WTC11 (cell line): ENCODE measurements around the gene AHSG. TPM values are rescaled to one million over a fixed set of nuclear protein-coding genes. Genes with fewer than 3 reads are reported as not detected.

Experiments
- ATAC-seq: fragments of 200-7000 bp; cut with Tn5 transposase; 2 replicates; pipeline ENCODE4 v1.10.0; 2021; ENCODE audit warnings: mild to moderate bottlenecking, moderate library complexity
- CTCF ChIA-PET: fragments of 300-600 bp; sonication (Branson Sonifier 250); formaldehyde crosslinking; loops from one replicate; lab custom pipeline; 2021; ENCODE audit warnings: antibody characterized with exemption; lab: Charles Lee
- POLR2A ChIA-PET: fragments of 350-600 bp; sonication (Branson Sonifier 250); formaldehyde crosslinking; loops from one replicate; lab custom pipeline; 2021; ENCODE audit warnings: antibody characterized with exemption; lab: Charles Lee
- DNase-seq: peaks from one replicate; pipeline ENCODE4 v3.0.0; 2021; ENCODE audit warnings: low spot score
- H3K27ac Mint-ChIP-seq: 2 replicates; pipeline ENCODE4 v1.8.0; 2021; ENCODE audit warnings: mixed read lengths
- H3K27me3 Mint-ChIP-seq: 2 replicates; pipeline ENCODE4 v1.8.0; 2021; ENCODE audit warnings: low read depth, mild to moderate bottlenecking, moderate library complexity, mixed read lengths
- H3K36me3 Mint-ChIP-seq: 2 replicates; pipeline ENCODE4 v1.8.0; 2021; ENCODE audit warnings: mixed read lengths
- H3K4me1 Mint-ChIP-seq: 2 replicates; pipeline ENCODE4 v1.8.0; 2022; ENCODE audit warnings: mixed read lengths
- H3K4me3 Mint-ChIP-seq: 2 replicates; pipeline ENCODE4 v1.8.0; 2021; ENCODE audit warnings: mild to moderate bottlenecking, moderate library complexity, mixed read lengths
- H3K9me3 Mint-ChIP-seq: 2 replicates; pipeline ENCODE4 v1.8.0; 2021; ENCODE audit warnings: mixed read lengths
- CDX4 ChIP-seq: fragments of 250-450 bp; sonication (Bioruptor Pico); IDR thresholded peaks from 2 replicates; pipeline ENCODE4 v1.9.0; 2021; ENCODE audit warnings: moderate library complexity, mild to moderate bottlenecking, inconsistent platforms, borderline replicate concordance
- CTCF ChIP-seq: fragments of 200-600 bp; IDR thresholded peaks from 2 replicates; pipeline ENCODE4 v1.8.0; 2022; ENCODE audit warnings: antibody characterized with exemption
- E2F4 ChIP-seq: sonication (generic); formaldehyde crosslinking; IDR thresholded peaks from 2 replicates; pipeline ENCODE4 v1.8.1; 2022; ENCODE audit warnings: low read depth, mild to moderate bottlenecking, moderate library complexity, missing genetic modification reagents, borderline replicate concordance
- ELF4 ChIP-seq: sonication (generic); formaldehyde crosslinking; IDR thresholded peaks from 2 replicates; pipeline ENCODE4 v1.8.1; 2022; ENCODE audit warnings: low read depth, mild to moderate bottlenecking, moderate library complexity, missing genetic modification reagents
- ETV6 ChIP-seq: sonication (generic); formaldehyde crosslinking; IDR thresholded peaks from 2 replicates; pipeline ENCODE4 v1.8.1; 2022; ENCODE audit warnings: mild to moderate bottlenecking, missing genetic modification reagents
- FOXK1 ChIP-seq: sonication (generic); formaldehyde crosslinking; IDR thresholded peaks from 2 replicates; pipeline ENCODE4 v1.8.0; 2022; ENCODE audit warnings: mild to moderate bottlenecking, moderate library complexity, missing genetic modification reagents
- GABPB1 ChIP-seq: sonication (generic); formaldehyde crosslinking; IDR thresholded peaks from 2 replicates; pipeline ENCODE4 v1.8.1; 2023; ENCODE audit warnings: mild to moderate bottlenecking, missing genetic modification reagents
- JAZF1 ChIP-seq: fragments of 250-450 bp; sonication (Bioruptor Pico); IDR thresholded peaks from 2 replicates; pipeline ENCODE4 v1.9.0; 2021; ENCODE audit warnings: moderate library complexity, mild to moderate bottlenecking, inconsistent platforms
- NFE2L1 ChIP-seq: sonication (generic); formaldehyde crosslinking; IDR thresholded peaks from 2 replicates; pipeline ENCODE4 v1.8.1; 2023; ENCODE audit warnings: missing genetic modification reagents
- NR1H2 ChIP-seq: sonication (generic); formaldehyde crosslinking; IDR thresholded peaks from 2 replicates; pipeline ENCODE4 v1.9.0; 2021; ENCODE audit warnings: mild to moderate bottlenecking, moderate library complexity, missing genetic modification reagents
- NR2C2 ChIP-seq: sonication (generic); formaldehyde crosslinking; IDR thresholded peaks from 2 replicates; pipeline ENCODE4 v1.8.0; 2022; ENCODE audit warnings: mild to moderate bottlenecking, missing genetic modification reagents
- USF1 ChIP-seq: sonication (generic); formaldehyde crosslinking; IDR thresholded peaks from 2 replicates; pipeline ENCODE4 v1.8.0; 2022; ENCODE audit warnings: mild to moderate bottlenecking, missing genetic modification reagents
- ZNF219 ChIP-seq: sonication (generic); formaldehyde crosslinking; IDR thresholded peaks from 2 replicates; pipeline ENCODE4 v1.8.0; 2023; ENCODE audit warnings: missing genetic modification reagents, mild to moderate bottlenecking, borderline replicate concordance
- ZNF425 ChIP-seq: fragments of 250-450 bp; sonication (Bioruptor Pico); conservative IDR thresholded peaks from 2 replicates; pipeline ENCODE4 v1.9.0; 2021; ENCODE audit warnings: mild to moderate bottlenecking
- total RNA-seq: library from RNA; stranded (reverse); gene quantifications from 3 replicates; pipeline ENCODE4 v1.2.3, GENCODE V29; 2021

AHSG gene
- total RNA-seq, 1 experiment from 2014 or later, result 1.9 TPM

GRCh38 chr3:186598794-186599141 lies 14.1 kb upstream of the AHSG start:
- no peaks in the 10 kb centered on the region for H3K36me3 Mint-ChIP-seq
- H3K4me3 Mint-ChIP-seq, result no peak overlapping the region
- no peak for ATAC-seq
- no peak for TF ChIP-seq ETV6
- no peak for TF ChIP-seq JAZF1 (CRISPR knock-in tag)
- TF ChIP-seq NR2C2, result no peak
- no peak for TF ChIP-seq CDX4 (CRISPR knock-in tag)
- no peak for TF ChIP-seq CTCF
- no peak for TF ChIP-seq E2F4 (CRISPR knock-in tag)
- DNase-seq, result no peak
- H3K27me3 Mint-ChIP-seq, result peaks cover 6% of the 10 kb centered on the region; the same call in 1 of the 2 replicates
- H3K9me3 Mint-ChIP-seq, result no peaks in the 10 kb centered on the region
- peaks cover 6% of the 10 kb centered on the region for H3K4me1 Mint-ChIP-seq
- CTCF ChIA-PET, result interaction anchor here (10.5 kb wide), 1 partner anchor 15 kb away, joined by 87 read pairs; the partner anchor contains the start of gene AHSG
- H3K27ac Mint-ChIP-seq, result no peak overlapping the region
- POLR2A ChIA-PET, result no interaction called here

GRCh38 chr3:186599142-186599784 lies 13.6 kb upstream of the AHSG start:
- no peak overlapping the region for H3K27ac Mint-ChIP-seq
- peak; percentile 98 for TF ChIP-seq GABPB1 (CRISPR knock-in tag)
- TF ChIP-seq FOXK1 (CRISPR knock-in tag), result no peak
- no peak for ATAC-seq

GRCh38 chr3:186599785-186600166 lies 13.1 kb upstream of the AHSG start:
- no peak for DNase-seq
- no peak overlapping the region for H3K4me3 Mint-ChIP-seq
- no peaks in the 10 kb centered on the region for H3K36me3 Mint-ChIP-seq
- CTCF ChIA-PET, result interaction anchor here (2.5 to 10.5 kb wide), 2 partner anchors 14 to 17 kb away, joined by 10 to 87 read pairs; partner anchors contain the start of gene AHSG
- no peaks in the 10 kb centered on the region for H3K9me3 Mint-ChIP-seq
- H3K4me1 Mint-ChIP-seq, result peaks cover 6% of the 10 kb centered on the region
- TF ChIP-seq NR1H2 (no peak), NFE2L1 (CRISPR knock-in tag) (no peak), USF1 (CRISPR knock-in tag) (no peak), CDX4 (CRISPR knock-in tag) (no peak), ZNF425 (CRISPR knock-in tag) (no peak), ELF4 (no peak), E2F4 (CRISPR knock-in tag) (no peak), ZNF219 (CRISPR knock-in tag) (no peak), CTCF (no peak)
- no peak overlapping the region for H3K27ac Mint-ChIP-seq
- peaks cover 6% of the 10 kb centered on the region; the same call in 1 of the 2 replicates for H3K27me3 Mint-ChIP-seq
- no peak for ATAC-seq
- POLR2A ChIA-PET, result no interaction called here

More at GRCh38 chr3:186599142-186599784, 13.6 kb upstream of the AHSG start:
- no peaks in the 10 kb centered on the region for H3K36me3 Mint-ChIP-seq
- H3K4me3 Mint-ChIP-seq, result no peak overlapping the region
- no peak for DNase-seq
- no peaks in the 10 kb centered on the region for H3K9me3 Mint-ChIP-seq
- peaks cover 6% of the 10 kb centered on the region for H3K4me1 Mint-ChIP-seq
- POLR2A ChIA-PET, result no interaction called here
- CTCF ChIA-PET, result interaction anchor here (2.5 to 10.5 kb wide), 2 partner anchors 15 to 18 kb away, joined by 10 to 87 read pairs; partner anchors contain the start of gene AHSG
- H3K27me3 Mint-ChIP-seq, result peaks cover 6% of the 10 kb centered on the region; the same call in 1 of the 2 replicates
